ENCODE data around the gene NODAL. TPM values are rescaled to one million over a fixed set of nuclear protein-coding genes. Genes with fewer than 3 reads are reported as not detected.

The NODAL gene
- total and polyA plus RNA-seq, 2 experiments from 2014 or later = not detected

DNA sequence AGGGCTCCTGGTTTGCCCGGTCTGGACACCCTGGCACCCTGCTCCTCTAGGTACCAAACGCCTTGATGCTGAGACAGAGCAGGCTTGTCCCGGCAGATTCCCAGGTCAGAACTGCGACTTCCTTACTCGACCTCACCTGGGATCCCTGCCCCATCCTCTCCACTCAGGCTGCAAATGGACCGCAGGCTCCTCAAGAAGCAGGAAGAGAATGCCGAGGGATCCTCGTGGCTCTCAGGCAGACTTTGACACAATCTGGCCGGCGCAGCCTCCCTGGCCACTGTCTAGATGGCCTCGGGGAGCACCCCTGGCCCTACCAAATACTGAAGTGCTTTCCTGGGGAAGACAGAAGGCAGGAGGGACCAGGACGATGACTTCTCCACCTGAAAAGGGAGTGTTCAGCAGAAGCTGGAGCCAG, 421 bp upstream of the NODAL start:
- H3K9me3 ChIP-seq (ENCODE audit: low read depth) = no peaks in the 10 kb centered on the region
- H4K20me1 ChIP-seq (ENCODE audit: insufficient read depth) = no peaks in the 10 kb centered on the region
- H3K9me2 ChIP-seq (ENCODE audit: insufficient read depth) = no peaks in the 10 kb centered on the region
- H3K4me1 ChIP-seq (ENCODE audit: insufficient read depth) = no peaks in the 10 kb centered on the region
- no peaks in the 10 kb centered on the region for H3K79me2 ChIP-seq (ENCODE audit: insufficient read depth)
- TF ChIP-seq EZH2 (IDR thresholded peaks at IDR 0.05; ENCODE audit: insufficient read depth, poor library complexity, severe bottlenecking) = no peak
- no peak for TF ChIP-seq EZH2phosphoT487 (IDR thresholded peaks at IDR 0.05; ENCODE audit: insufficient read depth, low read depth)
- DNase-seq = no peak
- H3F3A ChIP-seq (ENCODE audit: insufficient read depth) = no peaks in the 10 kb centered on the region
- peaks cover 49% of the 10 kb centered on the region for H3K27me3 ChIP-seq (replicated peaks; ENCODE audit: insufficient read depth)
- WGBS, 2 experiments (ENCODE audit: low coverage in 1 of 2, low lambda C conversion rate in 2 of 2, missing lambda C conversion rate in 2 of 2) = 39 to 46% methylated on average over 12 of the region's 12 CpGs
- no peak overlapping the region for H2AFZ ChIP-seq
- no peak overlapping the region for H3K4me2 ChIP-seq (ENCODE audit: unreplicated experiment)
- H3K4me3 ChIP-seq = no peak overlapping the region
- H3K27ac ChIP-seq = no peak overlapping the region
- no peaks in the 10 kb centered on the region for H3K36me3 ChIP-seq (ENCODE audit: low read depth)
- in situ Hi-C loops (cut with MboI) = no loop called here
- no peak overlapping the region for H3K9ac ChIP-seq

DNA sequence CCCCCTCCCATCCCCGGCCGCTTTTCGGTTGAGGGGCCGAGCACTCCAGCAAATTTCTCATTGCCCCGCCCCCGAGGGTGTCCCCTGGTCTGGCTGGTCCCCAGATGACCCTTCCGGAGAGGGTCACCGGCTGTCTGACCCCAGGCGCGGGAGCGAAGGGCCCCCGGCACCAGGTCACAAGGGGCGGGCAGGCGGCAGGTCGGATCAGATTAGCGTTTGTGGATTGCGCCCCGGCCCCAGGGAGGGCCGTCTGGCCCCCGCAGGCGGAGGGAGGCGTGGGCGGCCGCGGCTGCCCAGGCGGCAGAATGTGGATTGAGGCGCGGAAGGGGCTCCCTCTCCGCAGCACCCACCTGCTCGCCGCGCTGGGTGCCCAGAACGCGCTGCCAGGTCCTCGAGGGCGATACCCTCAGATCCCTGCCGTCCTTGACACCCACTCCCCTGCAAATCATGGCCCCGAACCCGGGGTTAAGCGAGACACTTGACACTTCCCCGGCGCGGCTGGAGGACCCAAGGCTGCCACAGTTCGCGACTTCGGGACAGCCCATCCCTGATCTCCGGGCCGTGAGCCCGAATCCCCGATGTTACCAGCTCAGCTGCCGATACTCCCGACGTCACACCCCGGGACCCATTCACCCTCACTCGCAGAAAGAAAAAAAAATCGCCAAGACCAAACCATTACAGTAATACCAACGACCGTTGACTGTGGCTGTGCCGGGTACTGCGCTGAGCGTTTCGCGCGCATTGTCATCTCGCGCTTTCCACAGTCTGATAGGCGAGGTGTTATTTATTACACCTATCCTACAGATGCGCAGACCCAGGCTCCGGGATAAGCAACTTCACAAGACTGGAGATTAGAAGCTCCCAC, 953 bp downstream of the NODAL start:
- Histone ChIP-seq H3K9ac (no peak overlapping the region), H3K4me2 (ENCODE audit: unreplicated experiment) (peak overlapping the region; percentile 18), H3K9me2 (ENCODE audit: insufficient read depth) (no peaks in the 10 kb centered on the region), H2AFZ (no peak overlapping the region), H3K9me3 (ENCODE audit: low read depth) (no peaks in the 10 kb centered on the region), H3K27ac (no peak overlapping the region), H3K4me3 (peak overlapping the region; percentile 44), H3K79me2 (ENCODE audit: insufficient read depth) (no peaks in the 10 kb centered on the region), H3K36me3 (ENCODE audit: low read depth) (no peaks in the 10 kb centered on the region), H3F3A (ENCODE audit: insufficient read depth) (no peaks in the 10 kb centered on the region), H4K20me1 (ENCODE audit: insufficient read depth) (no peaks in the 10 kb centered on the region), H3K27me3 (replicated peaks; ENCODE audit: insufficient read depth) (peaks cover 49% of the 10 kb centered on the region), H3K4me1 (ENCODE audit: insufficient read depth) (no peaks in the 10 kb centered on the region)
- WGBS, 2 experiments (ENCODE audit: low coverage in 1 of 2, low lambda C conversion rate in 2 of 2, missing lambda C conversion rate in 2 of 2) = 9 to 11% methylated on average over 52 to 68 of the region's 69 CpGs
- peak; percentile 32 for DNase-seq
- TF ChIP-seq EZH2phosphoT487 (IDR thresholded peaks at IDR 0.05; ENCODE audit: insufficient read depth, low read depth) = no peak
- peak; percentile 92 for TF ChIP-seq EZH2 (IDR thresholded peaks at IDR 0.05; ENCODE audit: insufficient read depth, poor library complexity, severe bottlenecking)
- in situ Hi-C loops (cut with MboI) = no loop called here

DNA sequence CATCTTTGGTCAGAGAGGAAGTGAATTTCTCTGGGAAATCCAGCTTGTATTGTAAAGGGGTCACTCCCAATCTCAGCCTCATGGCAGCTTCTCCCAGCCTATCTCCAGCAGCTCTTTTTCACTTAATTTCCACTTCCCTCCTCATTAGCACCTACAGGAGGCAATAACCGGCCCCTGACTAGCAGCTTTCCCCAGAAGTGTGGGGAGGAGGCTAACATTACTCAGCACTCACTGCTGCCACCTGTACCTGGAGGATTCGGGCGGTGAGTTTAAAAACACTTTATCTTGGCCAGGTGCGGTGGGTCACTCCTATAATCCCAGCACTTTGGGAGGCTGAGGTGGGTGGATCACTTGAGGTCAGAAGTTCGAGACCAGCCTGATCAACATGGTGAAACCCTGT, 3.8 kb downstream of the NODAL start:
- Histone ChIP-seq H3K27ac (no peak overlapping the region), H3K36me3 (ENCODE audit: low read depth) (no peaks in the 10 kb centered on the region), H4K20me1 (ENCODE audit: insufficient read depth) (no peaks in the 10 kb centered on the region), H3F3A (ENCODE audit: insufficient read depth) (peaks cover 17% of the 10 kb centered on the region), H2AFZ (no peak overlapping the region), H3K4me2 (ENCODE audit: unreplicated experiment) (no peak overlapping the region), H3K9me2 (ENCODE audit: insufficient read depth) (no peaks in the 10 kb centered on the region), H3K9me3 (ENCODE audit: low read depth) (no peaks in the 10 kb centered on the region), H3K9ac (no peak overlapping the region), H3K4me3 (no peak overlapping the region), H3K27me3 (replicated peaks; ENCODE audit: insufficient read depth) (peaks cover 41% of the 10 kb centered on the region), H3K4me1 (ENCODE audit: insufficient read depth) (peaks cover 14% of the 10 kb centered on the region), H3K79me2 (ENCODE audit: insufficient read depth) (no peaks in the 10 kb centered on the region)
- in situ Hi-C loops (cut with MboI) = no loop called here
- no peak for DNase-seq
- TF ChIP-seq EZH2 (IDR thresholded peaks at IDR 0.05; ENCODE audit: insufficient read depth, poor library complexity, severe bottlenecking) = no peak
- no peak for TF ChIP-seq EZH2phosphoT487 (IDR thresholded peaks at IDR 0.05; ENCODE audit: insufficient read depth, low read depth)
- 67 to 81% methylated on average over 5 of the region's 5 CpGs for WGBS, 2 experiments (ENCODE audit: low coverage in 1 of 2, low lambda C conversion rate in 2 of 2, missing lambda C conversion rate in 2 of 2)

DNA sequence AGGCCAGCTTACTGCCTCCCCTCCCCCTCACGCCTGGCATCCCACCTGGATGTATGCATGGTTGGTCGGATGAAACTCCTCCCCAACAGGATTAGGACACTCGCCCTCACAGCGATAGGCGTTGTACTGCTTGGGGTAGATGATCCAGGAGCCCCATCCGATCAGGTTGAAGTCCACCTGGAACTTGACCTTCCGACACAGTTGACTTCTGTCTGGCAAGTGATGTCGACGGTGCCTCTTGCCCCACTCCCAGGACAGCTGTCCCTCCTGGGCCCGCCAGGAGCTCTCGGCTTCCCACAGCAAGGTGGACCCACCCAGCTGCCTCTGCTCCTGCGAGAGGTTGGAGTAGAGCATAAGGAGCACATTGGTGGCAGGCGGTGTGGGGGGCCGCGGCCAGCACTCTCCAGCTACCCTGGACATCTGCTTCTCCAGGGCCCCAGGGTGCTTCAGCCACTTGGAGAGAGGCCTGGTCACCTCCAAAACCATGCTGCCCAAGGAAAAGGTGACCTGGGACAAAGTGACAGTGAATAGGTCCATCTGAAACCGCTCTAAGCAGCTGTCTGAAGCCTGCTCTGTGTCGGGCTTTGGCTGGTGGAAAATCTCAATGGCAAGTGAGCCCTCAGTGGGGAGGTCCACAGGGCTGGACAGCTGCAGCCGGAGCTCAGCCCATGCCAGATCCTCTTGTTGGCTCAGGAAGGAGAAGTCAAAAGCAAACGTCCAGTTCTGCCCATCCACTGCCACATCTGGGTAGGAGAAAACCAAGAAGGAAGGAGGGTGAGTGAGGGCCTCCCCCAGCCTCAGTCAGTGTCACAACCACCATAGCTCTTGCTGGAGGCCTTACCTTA, 6.0 kb downstream of the NODAL start:
- Histone ChIP-seq H3K9ac (no peak overlapping the region), H3F3A (ENCODE audit: insufficient read depth) (peaks cover 35% of the 10 kb centered on the region), H2AFZ (no peak overlapping the region), H3K9me2 (ENCODE audit: insufficient read depth) (no peaks in the 10 kb centered on the region), H3K36me3 (ENCODE audit: low read depth) (no peaks in the 10 kb centered on the region), H3K9me3 (ENCODE audit: low read depth) (no peaks in the 10 kb centered on the region), H3K79me2 (ENCODE audit: insufficient read depth) (no peaks in the 10 kb centered on the region), H4K20me1 (ENCODE audit: insufficient read depth) (no peaks in the 10 kb centered on the region), H3K27ac (no peak overlapping the region), H3K4me2 (ENCODE audit: unreplicated experiment) (no peak overlapping the region), H3K27me3 (replicated peaks; ENCODE audit: insufficient read depth) (peaks cover 19% of the 10 kb centered on the region), H3K4me1 (ENCODE audit: insufficient read depth) (peaks cover 21% of the 10 kb centered on the region), H3K4me3 (no peak overlapping the region)
- in situ Hi-C loops (cut with MboI) = no loop called here
- WGBS, 2 experiments (ENCODE audit: low coverage in 1 of 2, low lambda C conversion rate in 2 of 2, missing lambda C conversion rate in 2 of 2) = 92 to 93% methylated on average over 19 of the region's 19 CpGs
- TF ChIP-seq EZH2 (IDR thresholded peaks at IDR 0.05; ENCODE audit: insufficient read depth, poor library complexity, severe bottlenecking) = no peak
- TF ChIP-seq EZH2phosphoT487 (IDR thresholded peaks at IDR 0.05; ENCODE audit: insufficient read depth, low read depth) = no peak
- DNase-seq = no peak

All from GM23248 (cell line).